ENCODE results near the gene NR5A2.

The NR5A2 gene

GRCh38 chr1:200027264-200027823 is at the start of gene NR5A2:
Gene NR5A2, plus strand, starts transcription at chr1:200027710. Its CDS starts 138 bp downstream, at chr1:200027848.
- no peak for DNase-seq

- DNase-seq: no peak
Measured at GRCh38 chr1:199978408-199978940, 49.0 kb upstream of the NR5A2 start.

- DNase-seq: no peak
Measured at GRCh38 chr1:199979071-199979470, 48.4 kb upstream of the NR5A2 start.

GRCh38 chr1:199981584-199981983 is 45.9 kb upstream of the NR5A2 start:
- DNase-seq: no peak

- no peak for DNase-seq
Measured at GRCh38 chr1:199982606-199983005, 44.9 kb upstream of the NR5A2 start.

- no peak for DNase-seq
Measured at GRCh38 chr1:199983531-199983930, 44.0 kb upstream of the NR5A2 start.

- no peak for DNase-seq
Measured at GRCh38 chr1:199995096-199995685, 32.3 kb upstream of the NR5A2 start.

- no peak for DNase-seq
Measured at GRCh38 chr1:200005165-200005564, 22.3 kb upstream of the NR5A2 start.

- DNase-seq: no peak
Measured at GRCh38 chr1:200006711-200007110, 20.8 kb upstream of the NR5A2 start.

- DNase-seq: no peak
Measured at GRCh38 chr1:200015811-200016210, 11.7 kb upstream of the NR5A2 start.

- no peak for DNase-seq
Measured at GRCh38 chr1:200021577-200022238, 5.8 kb upstream of the NR5A2 start.

GRCh38 chr1:200022239-200022804 is 5.2 kb upstream of the NR5A2 start:
- DNase-seq: no peak

GRCh38 chr1:200028586-200029034 is 1.1 kb downstream of the NR5A2 start:
- no peak for DNase-seq

- peak in 4 of 51 donors; percentile 4 to 26 (median 5) for DNase-seq
Measured at GRCh38 chr1:200029035-200029821, 1.7 kb downstream of the NR5A2 start.

- no peak for DNase-seq
Measured at GRCh38 chr1:200029822-200030152, 2.3 kb downstream of the NR5A2 start.

- no peak for DNase-seq
Measured at GRCh38 chr1:200030791-200031190, 3.3 kb downstream of the NR5A2 start.

- no peak for DNase-seq
Measured at GRCh38 chr1:200033511-200034261, 6.2 kb downstream of the NR5A2 start.

- DNase-seq: no peak
Measured at GRCh38 chr1:200034262-200034557, 6.7 kb downstream of the NR5A2 start.

GRCh38 chr1:200034761-200035396 is 7.4 kb downstream of the NR5A2 start:
- no peak for DNase-seq

- DNase-seq: no peak
Measured at GRCh38 chr1:200035397-200035955, 8.0 kb downstream of the NR5A2 start.

Measured in hypothalamus (tissue), 51 donors.